Glomerular visceral epithelial cell (primary cell): ENCODE measurements around the gene CHRNA4.

Experiments
- DNase-seq: peaks from one replicate; pipeline ENCODE4 v3.0.0-alpha.2; 2016; ENCODE audit errors: extremely low spot score

CHRNA4 gene

GRCh38 chr20:63320616-63321147, 40.5 kb downstream of the CHRNA4 start:
- no peak for DNase-seq

DNA sequence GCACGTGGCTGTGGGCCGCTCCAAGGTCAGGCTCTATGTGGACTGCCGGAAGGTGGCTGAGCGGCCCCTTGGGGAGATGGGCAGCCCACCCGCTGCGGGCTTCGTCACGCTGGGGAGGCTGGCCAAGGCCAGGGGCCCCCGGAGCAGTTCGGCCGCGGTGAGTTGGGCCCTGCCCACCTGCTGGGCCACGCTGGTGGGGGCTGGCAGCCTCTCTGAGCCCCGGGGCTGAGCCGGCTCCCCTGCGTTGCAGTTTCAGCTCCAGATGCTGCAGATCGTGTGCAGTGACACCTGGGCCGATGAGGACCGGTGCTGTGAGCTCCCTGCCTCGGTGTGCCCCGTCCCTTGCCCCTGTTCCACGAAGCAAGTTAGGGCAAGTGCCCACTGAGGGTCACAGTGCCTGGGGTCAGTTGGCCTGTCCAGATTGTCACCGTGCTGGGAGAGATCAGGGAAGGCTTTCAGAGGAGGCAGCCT, 41.1 kb downstream of the CHRNA4 start:
- no peak for DNase-seq

DNA sequence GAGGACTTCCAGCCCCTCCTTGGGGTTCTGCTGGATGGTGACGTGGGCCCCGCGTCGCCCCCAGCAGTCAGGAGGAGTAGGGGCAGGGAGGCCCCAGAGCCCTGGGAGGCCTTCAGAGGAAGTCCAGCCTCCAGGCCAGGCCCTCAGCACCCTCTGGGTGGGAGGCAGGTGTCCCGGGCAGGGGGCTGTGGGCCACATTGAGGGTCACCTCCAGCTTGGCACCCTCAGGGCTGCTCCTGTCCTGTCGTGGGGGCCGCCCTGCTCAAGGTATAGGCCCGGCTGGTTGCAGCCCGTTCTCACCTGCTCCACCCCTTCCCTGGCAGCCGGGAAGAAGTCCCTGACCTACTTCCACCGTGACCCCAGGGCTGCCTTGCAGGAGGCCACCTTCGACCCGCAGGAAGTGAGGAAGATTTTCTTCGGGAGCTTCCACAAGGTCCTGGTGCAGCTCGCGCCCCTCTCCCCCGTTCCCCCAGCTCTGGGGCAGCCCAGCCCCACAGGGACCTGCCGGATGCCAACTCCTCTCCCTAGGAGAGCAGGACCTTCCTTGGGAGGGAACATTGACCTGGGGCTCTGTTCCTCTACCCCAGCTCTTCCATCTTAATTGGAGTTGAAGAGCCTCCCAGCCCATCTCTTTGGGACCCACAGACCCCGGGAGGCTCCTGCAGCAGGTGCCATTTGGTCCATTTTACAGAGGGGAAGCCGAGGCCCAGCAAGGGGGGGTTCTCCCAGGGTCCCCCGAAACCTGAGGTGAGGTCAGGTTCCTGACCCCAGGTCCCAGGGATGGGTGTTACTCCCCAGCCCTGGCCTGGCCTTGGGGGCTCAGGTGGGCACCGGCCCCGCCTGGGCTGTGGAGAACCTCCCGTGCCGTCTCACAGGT, 41.7 kb downstream of the CHRNA4 start:
- DNase-seq, result no peak

- DNase-seq, result no peak
Observed at GRCh38 chr20:63318391-63319163, 42.6 kb downstream of the CHRNA4 start.

DNA sequence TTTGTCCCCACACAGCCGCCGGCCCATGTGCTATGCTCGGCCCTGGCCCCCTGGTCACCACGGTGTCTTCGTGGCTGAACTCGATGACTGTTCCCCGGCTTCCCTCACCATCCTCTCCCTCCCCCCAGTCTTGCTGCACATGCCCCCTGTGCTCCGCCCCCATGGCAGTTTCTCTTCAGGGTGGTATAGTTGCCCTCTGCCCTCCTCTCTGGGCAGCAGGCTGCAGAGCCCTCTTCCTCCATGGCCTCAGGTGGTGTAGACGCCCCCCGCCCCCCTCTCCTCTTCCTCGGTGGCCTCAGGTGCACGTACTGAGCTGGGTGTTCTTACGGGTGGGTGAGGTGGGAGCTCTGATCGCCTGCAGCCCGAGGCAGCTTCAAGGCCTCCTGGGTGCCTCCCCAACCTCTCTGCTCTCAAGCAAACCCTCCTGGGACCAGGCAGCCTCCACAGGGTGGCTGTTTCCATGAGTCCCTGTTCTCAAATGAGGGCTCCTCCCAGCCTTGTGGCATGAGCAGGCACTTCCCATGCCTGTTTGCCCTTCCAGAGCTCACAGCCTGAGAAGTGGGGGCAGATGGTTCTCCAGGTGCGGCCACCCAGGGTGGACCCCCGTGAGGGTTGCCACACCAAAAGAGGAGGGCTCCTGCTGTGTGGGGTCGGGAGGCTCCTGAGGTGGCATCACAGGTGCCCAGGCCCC, 43.4 kb downstream of the CHRNA4 start:
- DNase-seq, result no peak

- DNase-seq, result no peak
Observed at GRCh38 chr20:63317061-63317460, 44.1 kb downstream of the CHRNA4 start.

DNA sequence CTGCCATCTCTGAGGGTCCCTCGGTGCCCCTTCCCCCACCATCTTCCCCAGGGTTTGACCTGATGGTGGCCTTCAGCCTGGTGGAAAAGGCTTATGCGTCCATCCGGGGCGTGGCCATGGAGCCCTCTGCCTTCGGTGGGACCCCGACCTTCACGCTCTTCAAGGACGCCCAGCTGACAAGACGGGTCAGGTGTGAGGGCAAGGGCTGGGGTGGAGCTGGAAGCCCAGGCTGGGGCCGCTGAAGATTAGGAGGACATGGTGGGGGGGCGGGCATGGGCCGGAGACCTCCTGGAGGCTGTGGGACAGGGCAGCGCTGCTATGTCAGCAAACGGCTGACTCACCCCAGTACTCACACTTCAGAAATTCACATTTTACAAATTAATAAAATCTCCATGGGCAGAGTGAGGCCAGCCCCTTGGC, 44.6 kb downstream of the CHRNA4 start:
- no peak for DNase-seq

DNA sequence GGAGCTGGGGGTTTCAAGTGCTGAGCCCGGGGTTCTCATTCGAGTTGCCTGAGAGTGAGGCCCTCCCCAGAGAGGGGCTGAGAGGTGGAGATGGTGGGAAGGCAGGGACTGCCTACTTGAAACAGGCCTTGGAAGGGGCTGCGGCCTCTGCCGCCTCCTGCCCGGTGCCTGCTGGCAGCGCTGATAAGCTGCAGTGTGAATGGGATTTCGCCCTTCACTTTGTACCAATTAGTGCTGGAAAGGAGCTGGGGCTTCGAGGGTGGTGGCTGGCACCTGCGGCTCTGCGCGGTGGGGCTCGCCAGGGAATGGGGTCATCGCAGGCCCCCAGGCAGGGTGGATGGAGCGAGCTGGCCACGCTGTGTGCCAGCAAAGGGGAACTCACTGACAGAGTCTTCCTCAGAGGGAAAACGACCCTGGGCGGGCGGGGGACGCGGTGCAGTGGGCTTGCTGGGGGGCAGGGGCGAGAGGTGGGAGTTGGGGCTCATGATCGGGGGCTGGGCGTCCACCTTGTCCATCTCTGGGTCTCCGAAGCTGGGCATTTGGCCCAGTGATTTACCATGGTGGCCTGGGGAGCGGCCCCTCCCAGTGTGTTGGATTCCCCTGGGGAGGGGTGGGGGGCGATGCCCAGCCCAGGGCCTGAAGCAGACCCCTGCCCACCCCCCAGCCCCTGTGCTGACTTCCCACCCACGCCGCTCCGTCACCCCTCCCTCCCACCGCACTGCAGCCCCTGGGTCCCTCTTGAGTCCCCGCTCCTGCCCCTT, 45.2 kb downstream of the CHRNA4 start:
- DNase-seq, result no peak

- DNase-seq, result no peak
Observed at GRCh38 chr20:63315240-63315689, 45.9 kb downstream of the CHRNA4 start.

GRCh38 chr20:63314566-63315239, 46.4 kb downstream of the CHRNA4 start:
- no peak for DNase-seq

- DNase-seq, result no peak
Observed at GRCh38 chr20:63314015-63314471, 47.1 kb downstream of the CHRNA4 start.

DNA sequence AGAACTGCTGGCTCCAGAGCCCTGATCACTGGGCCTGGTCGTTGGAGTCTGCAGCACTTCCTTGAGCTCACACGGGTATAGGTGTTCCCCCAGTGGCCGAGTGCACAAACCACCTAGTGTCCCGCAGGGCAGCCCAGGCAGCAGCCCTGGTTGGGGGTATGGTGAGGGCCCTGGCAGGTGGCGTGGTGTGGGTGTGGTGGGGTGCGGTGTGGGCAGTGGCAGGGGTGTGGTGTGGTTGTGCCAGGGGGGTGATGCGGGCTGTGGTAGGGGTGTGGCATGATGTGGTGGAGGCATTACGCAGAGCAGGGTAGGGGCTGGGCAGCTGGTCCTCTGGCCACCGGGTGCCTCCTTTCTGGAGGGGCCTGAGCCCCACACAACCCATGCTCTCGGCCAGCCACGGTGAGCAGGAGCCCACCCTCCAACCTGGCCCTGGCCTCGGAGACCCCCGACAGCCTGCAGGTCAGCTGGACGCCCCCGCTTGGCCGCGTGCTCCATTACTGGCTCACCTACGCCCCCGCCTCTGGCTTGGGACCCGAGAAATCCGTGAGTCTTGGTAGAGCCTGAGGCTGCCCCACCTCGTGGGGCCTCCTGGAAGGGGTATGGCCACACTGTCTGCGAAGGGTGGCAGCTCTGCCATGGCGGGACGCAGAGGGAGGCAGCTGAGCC, 47.7 kb downstream of the CHRNA4 start:
- DNase-seq, result no peak

- DNase-seq, result no peak
Observed at GRCh38 chr20:63312690-63313348, 48.3 kb downstream of the CHRNA4 start.

- no peak for DNase-seq
Observed at GRCh38 chr20:63312273-63312672, 48.9 kb downstream of the CHRNA4 start.

DNA sequence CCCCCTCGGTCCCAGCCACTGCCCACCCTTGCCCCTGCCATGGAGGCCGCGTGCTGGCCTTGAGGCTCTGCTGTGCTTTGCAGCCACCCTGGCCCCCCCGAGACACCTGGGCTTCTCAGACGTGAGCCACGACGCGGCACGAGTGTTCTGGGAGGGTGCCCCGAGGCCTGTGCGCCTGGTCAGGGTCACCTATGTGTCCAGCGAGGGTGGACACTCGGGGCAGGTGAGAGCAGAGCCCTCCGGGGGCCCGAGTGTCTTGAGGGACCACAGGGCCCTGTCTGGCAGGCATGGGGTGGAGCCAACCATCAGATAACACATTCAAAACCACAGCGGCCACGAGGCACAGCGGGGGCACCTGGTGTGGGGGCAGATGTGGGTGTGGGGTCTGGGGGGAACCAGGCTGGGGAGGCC, 49.3 kb downstream of the CHRNA4 start:
- no peak for DNase-seq

GRCh38 chr20:63311186-63311832, 49.8 kb downstream of the CHRNA4 start:
- no peak for DNase-seq

DNA sequence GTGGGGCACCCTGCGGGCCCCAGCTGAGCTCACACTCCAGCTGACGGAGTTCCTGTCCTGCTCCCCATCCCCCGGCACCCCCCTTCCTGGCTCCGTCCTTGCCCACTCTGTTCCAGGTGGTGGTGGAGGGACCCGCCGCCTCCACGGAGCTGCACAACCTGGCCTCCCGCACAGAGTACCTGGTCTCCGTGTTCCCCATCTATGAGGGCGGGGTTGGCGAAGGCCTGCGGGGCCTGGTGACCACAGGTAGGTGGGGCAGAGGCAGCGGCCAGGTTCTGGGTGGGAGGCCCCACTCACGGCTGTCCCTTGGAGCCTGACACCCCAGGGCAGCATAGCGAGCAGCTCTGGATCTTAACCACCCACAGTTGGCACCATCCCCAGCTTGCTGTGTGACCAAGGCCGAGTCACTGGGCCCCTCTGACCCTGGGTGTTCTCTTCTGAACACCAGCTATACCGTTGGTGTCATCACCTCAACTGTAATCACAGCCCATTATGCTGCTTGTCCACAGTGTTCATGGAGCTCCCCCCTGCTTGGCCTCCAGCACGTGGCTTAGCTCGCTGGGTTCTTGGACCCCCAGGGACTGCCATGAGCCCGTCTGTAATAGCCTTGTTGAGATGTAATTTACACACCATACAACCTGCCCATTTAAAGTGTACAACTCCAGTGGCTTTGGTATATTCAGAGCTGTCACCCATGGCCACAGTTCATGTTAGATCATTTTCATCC, 50.7 kb downstream of the CHRNA4 start:
- DNase-seq, result peak; percentile 31
